ENCODE results near the gene UBE2O.

Gene UBE2O

DNA sequence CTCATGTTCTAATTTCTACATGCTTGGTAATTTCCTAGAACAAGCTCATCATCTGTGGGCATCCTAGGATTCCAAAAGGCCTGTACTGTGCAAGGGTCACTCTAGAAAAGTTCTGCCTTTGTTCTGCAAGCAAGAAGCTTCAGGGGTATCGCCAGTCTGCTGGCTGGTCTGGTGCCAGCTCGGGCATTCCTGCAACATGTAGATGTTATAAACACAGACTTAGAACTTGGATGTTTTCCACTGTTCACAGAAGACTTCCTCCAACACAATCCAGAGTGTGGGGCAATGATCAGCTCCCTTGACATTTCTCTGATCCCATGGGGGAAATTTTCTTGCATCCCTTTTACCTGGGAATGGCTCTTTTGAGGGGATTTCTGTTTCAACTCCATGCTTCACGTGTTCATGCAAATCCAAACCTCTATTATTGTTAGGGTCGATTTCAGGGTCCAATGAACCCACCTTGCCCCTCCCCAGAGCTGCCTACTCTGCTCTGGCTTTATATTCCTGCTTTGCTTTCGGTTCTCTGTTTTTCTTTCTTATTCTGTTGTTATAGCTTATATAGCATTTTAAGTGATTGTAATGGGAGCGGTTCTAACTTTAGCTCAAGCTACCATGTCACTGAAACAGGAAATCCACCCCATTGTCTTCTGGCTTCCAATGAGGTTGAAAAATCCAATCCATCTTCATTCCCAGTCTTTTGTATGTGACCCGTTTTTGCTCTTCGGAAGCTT, 25.3 kb downstream of the UBE2O start:
- no peak overlapping the region for H3K27ac ChIP-seq (replicated peaks)
- no peak for TF ChIP-seq GABPA (IDR thresholded peaks at IDR 0.05; ENCODE audit: low read depth)
- TF ChIP-seq, protein P1, sequence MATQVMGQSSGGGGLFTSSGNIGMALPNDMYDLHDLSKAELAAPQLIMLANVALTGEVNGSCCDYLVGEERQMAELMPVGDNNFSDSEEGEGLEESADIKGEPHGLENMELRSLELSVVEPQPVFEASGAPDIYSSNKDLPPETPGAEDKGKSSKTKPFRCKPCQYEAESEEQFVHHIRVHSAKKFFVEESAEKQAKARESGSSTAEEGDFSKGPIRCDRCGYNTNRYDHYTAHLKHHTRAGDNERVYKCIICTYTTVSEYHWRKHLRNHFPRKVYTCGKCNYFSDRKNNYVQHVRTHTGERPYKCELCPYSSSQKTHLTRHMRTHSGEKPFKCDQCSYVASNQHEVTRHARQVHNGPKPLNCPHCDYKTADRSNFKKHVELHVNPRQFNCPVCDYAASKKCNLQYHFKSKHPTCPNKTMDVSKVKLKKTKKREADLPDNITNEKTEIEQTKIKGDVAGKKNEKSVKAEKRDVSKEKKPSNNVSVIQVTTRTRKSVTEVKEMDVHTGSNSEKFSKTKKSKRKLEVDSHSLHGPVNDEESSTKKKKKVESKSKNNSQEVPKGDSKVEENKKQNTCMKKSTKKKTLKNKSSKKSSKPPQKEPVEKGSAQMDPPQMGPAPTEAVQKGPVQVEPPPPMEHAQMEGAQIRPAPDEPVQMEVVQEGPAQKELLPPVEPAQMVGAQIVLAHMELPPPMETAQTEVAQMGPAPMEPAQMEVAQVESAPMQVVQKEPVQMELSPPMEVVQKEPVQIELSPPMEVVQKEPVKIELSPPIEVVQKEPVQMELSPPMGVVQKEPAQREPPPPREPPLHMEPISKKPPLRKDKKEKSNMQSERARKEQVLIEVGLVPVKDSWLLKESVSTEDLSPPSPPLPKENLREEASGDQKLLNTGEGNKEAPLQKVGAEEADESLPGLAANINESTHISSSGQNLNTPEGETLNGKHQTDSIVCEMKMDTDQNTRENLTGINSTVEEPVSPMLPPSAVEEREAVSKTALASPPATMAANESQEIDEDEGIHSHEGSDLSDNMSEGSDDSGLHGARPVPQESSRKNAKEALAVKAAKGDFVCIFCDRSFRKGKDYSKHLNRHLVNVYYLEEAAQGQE (IDR thresholded peaks at IDR 0.05; ENCODE audit: insufficient replicate concordance, low read depth), result no peak
- TF ChIP-seq, protein P2, sequence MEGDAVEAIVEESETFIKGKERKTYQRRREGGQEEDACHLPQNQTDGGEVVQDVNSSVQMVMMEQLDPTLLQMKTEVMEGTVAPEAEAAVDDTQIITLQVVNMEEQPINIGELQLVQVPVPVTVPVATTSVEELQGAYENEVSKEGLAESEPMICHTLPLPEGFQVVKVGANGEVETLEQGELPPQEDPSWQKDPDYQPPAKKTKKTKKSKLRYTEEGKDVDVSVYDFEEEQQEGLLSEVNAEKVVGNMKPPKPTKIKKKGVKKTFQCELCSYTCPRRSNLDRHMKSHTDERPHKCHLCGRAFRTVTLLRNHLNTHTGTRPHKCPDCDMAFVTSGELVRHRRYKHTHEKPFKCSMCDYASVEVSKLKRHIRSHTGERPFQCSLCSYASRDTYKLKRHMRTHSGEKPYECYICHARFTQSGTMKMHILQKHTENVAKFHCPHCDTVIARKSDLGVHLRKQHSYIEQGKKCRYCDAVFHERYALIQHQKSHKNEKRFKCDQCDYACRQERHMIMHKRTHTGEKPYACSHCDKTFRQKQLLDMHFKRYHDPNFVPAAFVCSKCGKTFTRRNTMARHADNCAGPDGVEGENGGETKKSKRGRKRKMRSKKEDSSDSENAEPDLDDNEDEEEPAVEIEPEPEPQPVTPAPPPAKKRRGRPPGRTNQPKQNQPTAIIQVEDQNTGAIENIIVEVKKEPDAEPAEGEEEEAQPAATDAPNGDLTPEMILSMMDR (IDR thresholded peaks at IDR 0.05; ENCODE audit: insufficient read depth, low read length), result no peak
- TF ChIP-seq POLR2AphosphoS5 (IDR thresholded peaks at IDR 0.05; ENCODE audit: low read depth), result no peak
- no peak for TF ChIP-seq SPI1 (IDR thresholded peaks at IDR 0.05; ENCODE audit: borderline replicate concordance, low read depth)
- H3K4me3 ChIP-seq (replicated peaks; ENCODE audit: insufficient read depth, low read length), result no peak overlapping the region

DNA sequence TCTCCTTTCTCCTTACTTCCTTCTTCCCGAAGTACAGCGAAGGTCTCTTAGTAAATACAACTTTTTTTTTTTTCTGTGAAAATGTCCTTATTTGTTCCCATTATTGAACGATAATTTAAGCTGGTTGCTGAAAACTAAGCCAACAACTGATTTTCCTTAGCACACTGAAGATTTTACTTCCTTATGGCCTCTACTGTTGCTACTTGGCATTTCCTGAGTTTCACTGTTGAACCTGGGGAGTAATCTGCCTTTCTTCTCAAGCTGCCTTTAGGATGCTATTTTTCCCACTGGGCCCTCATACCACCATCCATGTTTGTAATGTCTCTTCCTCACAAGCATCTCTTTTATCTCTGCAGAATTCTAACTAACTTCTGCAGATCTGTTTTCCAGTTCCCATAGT, 26.1 kb downstream of the UBE2O start:
- Histone ChIP-seq H3K4me3 (replicated peaks; ENCODE audit: insufficient read depth, low read length) (no peak overlapping the region), H3K27me3 (ENCODE audit: insufficient read depth, poor library complexity, severe bottlenecking) (no peaks in the 10 kb centered on the region), H3K27ac (replicated peaks) (no peak overlapping the region)
- no peak for DNase-seq (ENCODE audit: low read depth in 1 of 2, low spot score in 1 of 2)
- TF ChIP-seq POLR2AphosphoS5 (IDR thresholded peaks at IDR 0.05; ENCODE audit: low read depth) (no peak), SPI1 (IDR thresholded peaks at IDR 0.05; ENCODE audit: borderline replicate concordance, low read depth) (no peak), GABPA (IDR thresholded peaks at IDR 0.05; ENCODE audit: low read depth) (no peak)
- TF ChIP-seq, protein P2 (IDR thresholded peaks at IDR 0.05; ENCODE audit: insufficient read depth, low read length), result no peak
- TF ChIP-seq, protein P1 (IDR thresholded peaks at IDR 0.05; ENCODE audit: insufficient replicate concordance, low read depth), result no peak

More for the DNA sequence above, 25.3 kb downstream of the UBE2O start:
- no peaks in the 10 kb centered on the region for H3K27me3 ChIP-seq (ENCODE audit: insufficient read depth, poor library complexity, severe bottlenecking)
- no peak for DNase-seq (ENCODE audit: low read depth in 1 of 2, low spot score in 1 of 2)

DNA sequence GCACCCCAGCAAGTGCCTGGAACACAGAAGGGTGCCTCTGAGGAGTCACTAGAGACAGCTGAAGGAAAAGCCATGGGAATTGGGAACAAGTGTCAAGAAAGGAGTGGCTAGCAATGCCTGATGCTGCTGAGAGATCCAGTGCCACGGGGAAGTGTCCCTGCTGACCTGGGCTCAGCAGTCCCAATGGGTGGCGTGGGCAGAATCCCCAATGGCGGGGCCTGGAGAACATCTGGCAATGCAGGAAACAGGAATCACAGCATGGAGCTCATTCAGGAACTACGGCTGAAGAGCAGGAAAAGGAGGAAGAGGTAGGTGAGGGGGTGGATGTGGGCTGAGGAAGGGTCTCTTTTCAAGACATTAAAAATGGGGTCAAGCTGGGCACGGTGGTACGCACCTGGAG, 30.1 kb downstream of the UBE2O start:
- no peak for DNase-seq (ENCODE audit: low read depth in 1 of 2, low spot score in 1 of 2)
- TF ChIP-seq, protein P2 (IDR thresholded peaks at IDR 0.05; ENCODE audit: insufficient read depth, low read length), result no peak
- TF ChIP-seq SPI1 (IDR thresholded peaks at IDR 0.05; ENCODE audit: borderline replicate concordance, low read depth), result no peak
- Histone ChIP-seq H3K27ac (replicated peaks) (no peak overlapping the region), H3K4me3 (replicated peaks; ENCODE audit: insufficient read depth, low read length) (no peak overlapping the region), H3K27me3 (ENCODE audit: insufficient read depth, poor library complexity, severe bottlenecking) (no peaks in the 10 kb centered on the region)

DNA sequence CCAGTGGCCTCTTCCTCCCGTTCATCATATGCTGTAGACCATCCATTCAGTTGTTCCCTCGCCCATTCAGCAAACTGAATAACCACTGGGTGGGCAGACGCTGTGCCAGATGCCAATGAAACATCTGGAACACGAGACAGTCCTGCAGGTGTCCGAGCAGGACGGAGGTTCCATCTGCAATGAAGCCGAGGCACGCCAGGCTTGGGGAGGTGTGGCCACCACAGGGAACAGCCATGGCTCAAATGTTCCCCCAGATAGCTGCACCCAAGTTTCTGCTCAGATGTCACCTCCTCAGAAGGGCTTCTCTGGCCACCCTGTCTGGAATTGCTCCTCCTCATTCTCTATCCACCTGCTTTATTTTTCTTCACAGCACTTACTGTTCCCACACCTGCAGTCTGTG, 30.5 kb downstream of the UBE2O start:
- TF ChIP-seq SPI1 (IDR thresholded peaks at IDR 0.05; ENCODE audit: borderline replicate concordance, low read depth), result no peak
- TF ChIP-seq, protein P2 (IDR thresholded peaks at IDR 0.05; ENCODE audit: insufficient read depth, low read length), result no peak
- no peak for TF ChIP-seq GABPA (IDR thresholded peaks at IDR 0.05; ENCODE audit: low read depth)
- TF ChIP-seq POLR2AphosphoS5 (IDR thresholded peaks at IDR 0.05; ENCODE audit: low read depth), result no peak
- TF ChIP-seq, protein P1 (IDR thresholded peaks at IDR 0.05; ENCODE audit: insufficient replicate concordance, low read depth), result no peak
- no peak overlapping the region for H3K4me3 ChIP-seq (replicated peaks; ENCODE audit: insufficient read depth, low read length)
- H3K27ac ChIP-seq (replicated peaks), result no peak overlapping the region
- no peak for DNase-seq (ENCODE audit: low read depth in 1 of 2, low spot score in 1 of 2)
- H3K27me3 ChIP-seq (ENCODE audit: insufficient read depth, poor library complexity, severe bottlenecking), result no peaks in the 10 kb centered on the region

All from HL-60 (cell line).